IMR-90 (cell line): Measurements from ENCODE around the gene GOLGA6C. TPM values are rescaled to one million over a fixed set of nuclear protein-coding genes. Genes with fewer than 3 reads are reported as not detected.

Experiments used
- ATAC-seq: fragments of 200-7000 bp; cut with Tn5 transposase; 2 replicates; pipeline ENCODE4 v1.9.1; 2020; ENCODE audit warnings: low read depth, mild to moderate bottlenecking, moderate library complexity
- BruUV-seq: library from RNA; stranded (reverse); fragments of 400-500 nt; replicated peaks from 2 replicates; lab custom pipeline; 2021; lab: Mats Ljungman, UMichigan
- CTCF ChIA-PET: fragments of 300-600 bp; formaldehyde crosslinking; extraction: SDS; loops from one replicate; lab custom pipeline; 2021; ENCODE audit warnings: antibody characterized with exemption; lab: Yijun Ruan, JAX
- POLR2A ChIA-PET: fragments of 300-600 bp; sonication (Branson Sonifier 250); formaldehyde crosslinking; loops from one replicate; lab custom pipeline; 2022; ENCODE audit warnings: antibody characterized with exemption; ENCODE audit not compliant: unreplicated experiment; lab: Charles Lee
- DNase-seq: peaks from one replicate; pipeline ENCODE4 v3.0.0; 2013
- H2AFZ ChIP-seq: replicated peaks from 2 replicates; pipeline ENCODE3; 2013; ENCODE audit warnings: low read length, mild to moderate bottlenecking; ENCODE audit not compliant: poor library complexity
- H2AK5ac ChIP-seq: 2 replicates; pipeline ENCODE4 v1.6.1; 2013; ENCODE audit warnings: low read depth, low read length, inconsistent platforms
- H2AK9ac ChIP-seq: replicated peaks from 2 replicates; pipeline ENCODE3; 2013; ENCODE audit warnings: mild to moderate bottlenecking, low read depth, low read length, moderate library complexity; ENCODE audit not compliant: poor library complexity
- H2BK120ac ChIP-seq: 2 replicates; pipeline ENCODE4 v1.6.1; 2013; ENCODE audit warnings: low read depth, low read length, inconsistent platforms
- H2BK15ac ChIP-seq: 3 replicates; pipeline ENCODE4 v1.6.1; 2013; ENCODE audit warnings: low read depth, low read length, inconsistent platforms
- H2BK20ac ChIP-seq: 2 replicates; pipeline ENCODE4 v1.6.1; 2013; ENCODE audit warnings: low read depth, mild to moderate bottlenecking, inconsistent platforms, low read length, moderate library complexity
- H2BK5ac ChIP-seq: 2 replicates; pipeline ENCODE4 v1.6.1; 2013; ENCODE audit warnings: mild to moderate bottlenecking, low read depth, low read length, inconsistent platforms; ENCODE audit not compliant: poor library complexity, severe bottlenecking
- H3K14ac ChIP-seq: replicated peaks from 2 replicates; pipeline ENCODE4 v1.6.1; 2013; ENCODE audit warnings: low read depth, low read length, inconsistent platforms
- H3K18ac ChIP-seq: 2 replicates; pipeline ENCODE4 v1.6.1; 2013; ENCODE audit warnings: low read depth, low read length, control low read depth
- H3K23ac ChIP-seq: 2 replicates; pipeline ENCODE4 v1.6.1; 2013; ENCODE audit warnings: low read depth, low read length, inconsistent platforms
- H3K27ac ChIP-seq: 2 replicates; pipeline ENCODE4 v1.5.1; 2013; ENCODE audit warnings: mild to moderate bottlenecking, control low read depth, low read length; ENCODE audit not compliant: insufficient read depth
- H3K27me3 ChIP-seq: 2 replicates; pipeline ENCODE4 v1.6.1; 2013; ENCODE audit warnings: low read length; ENCODE audit not compliant: control insufficient read depth, insufficient read depth
- H3K36me3 ChIP-seq: 2 replicates; pipeline ENCODE4 v1.6.1; 2013; ENCODE audit warnings: low read length, mixed read lengths; ENCODE audit not compliant: control insufficient read depth, insufficient read depth
- H3K4ac ChIP-seq: 2 replicates; pipeline ENCODE4 v1.6.1; 2013; ENCODE audit warnings: low read depth, low read length, inconsistent platforms
- H3K4me1 ChIP-seq: 2 replicates; pipeline ENCODE4 v1.6.1; 2013; ENCODE audit warnings: low read length, mixed read lengths; ENCODE audit not compliant: control insufficient read depth, insufficient read depth
- H3K4me2 ChIP-seq: 2 replicates; pipeline ENCODE4 v1.6.1; 2013; ENCODE audit warnings: low read depth, mild to moderate bottlenecking, control low read depth, low read length, moderate library complexity
- H3K4me3 ChIP-seq: 2 replicates; pipeline ENCODE4 v1.5.1; 2013; ENCODE audit warnings: low read depth, mild to moderate bottlenecking, control low read depth, low read length, moderate library complexity; ENCODE audit not compliant: insufficient read depth
- H3K56ac ChIP-seq: 2 replicates; pipeline ENCODE4 v1.6.1; 2013; ENCODE audit warnings: low read length, inconsistent platforms; ENCODE audit not compliant: insufficient read depth; ENCODE audit errors: extremely low read depth
- H3K79me1 ChIP-seq, 2 experiments: 2 replicates each; pipeline ENCODE4 v1.6.1; 2013; ENCODE audit warnings: low read length in 2 of 2, inconsistent platforms in 1 of 2, low read depth in 1 of 2
- H3K9ac ChIP-seq: 2 replicates; pipeline ENCODE4 v1.6.1; 2013; ENCODE audit warnings: low read depth, low read length, control low read depth
- H3K9me1 ChIP-seq: 2 replicates; pipeline ENCODE4 v1.6.1; 2013; ENCODE audit warnings: low read length, inconsistent platforms; ENCODE audit not compliant: insufficient read depth
- H3K9me3 ChIP-seq: 2 replicates; pipeline ENCODE4 v1.6.1; 2013; ENCODE audit warnings: low read length; ENCODE audit not compliant: control insufficient read depth, insufficient read depth
- H4K20me1 ChIP-seq: 2 replicates; pipeline ENCODE4 v1.6.1; 2013; ENCODE audit warnings: low read length, inconsistent platforms; ENCODE audit not compliant: insufficient read depth
- H4K5ac ChIP-seq: 2 replicates; pipeline ENCODE4 v1.6.1; 2013; ENCODE audit warnings: mild to moderate bottlenecking, low read depth, low read length, control low read depth
- H4K8ac ChIP-seq, 2 experiments: 2 replicates each; pipeline ENCODE4 v1.6.1; 2013; ENCODE audit warnings: low read depth in 2 of 2, low read length in 2 of 2, control low read depth in 1 of 2, inconsistent platforms in 1 of 2
- H4K91ac ChIP-seq: 2 replicates; pipeline ENCODE4 v1.6.1; 2013; ENCODE audit warnings: low read depth, low read length, inconsistent platforms; ENCODE audit not compliant: insufficient read depth
- CEBPB ChIP-seq: IDR thresholded peaks from 2 replicates; pipeline ENCODE4 v1.6.1; 2012; ENCODE audit warnings: low read depth, low read length, improper control_type of control experiment
- CHD1 ChIP-seq: IDR thresholded peaks from 2 replicates; pipeline ENCODE4 v1.6.1; 2012; ENCODE audit warnings: low read depth, low read length, improper control_type of control experiment
- FOS ChIP-seq: fragments of 150-350 bp; IDR thresholded peaks from 2 replicates; pipeline ENCODE4 v1.6.1; 2016; ENCODE audit warnings: low read depth, low read length
- MAFK ChIP-seq: IDR thresholded peaks from 2 replicates; pipeline ENCODE4 v1.6.1; 2012; ENCODE audit warnings: low read depth, low read length, improper control_type of control experiment
- MAZ ChIP-seq: IDR thresholded peaks from 2 replicates; pipeline ENCODE4 v1.6.1; 2012; ENCODE audit warnings: low read depth, mild to moderate bottlenecking, low read length, improper control_type of control experiment, moderate library complexity, borderline replicate concordance
- POLR2A ChIP-seq: IDR thresholded peaks from 2 replicates; pipeline ENCODE4 v1.6.1; 2012; ENCODE audit warnings: mild to moderate bottlenecking, low read depth, low read length
- RAD21 ChIP-seq: IDR thresholded peaks from 2 replicates; pipeline ENCODE4 v1.6.1; 2012; ENCODE audit warnings: low read length, improper control_type of control experiment
- RCOR1 ChIP-seq: IDR thresholded peaks from 2 replicates; pipeline ENCODE4 v1.6.1; 2012; ENCODE audit warnings: mild to moderate bottlenecking, low read length, improper control_type of control experiment; ENCODE audit not compliant: insufficient replicate concordance
- RFX5 ChIP-seq: IDR thresholded peaks from 2 replicates; pipeline ENCODE4 v1.8.0; 2012; ENCODE audit warnings: low read depth, mild to moderate bottlenecking, low read length, moderate library complexity
- SMC3 ChIP-seq: fragments of 150-350 bp; IDR thresholded peaks from 2 replicates; pipeline ENCODE4 v1.6.1; 2016; ENCODE audit warnings: low read depth, mild to moderate bottlenecking, antibody characterized with exemption, low read length, moderate library complexity
- WGBS, 2 experiments: methylation state at CpG; one replicate each; pipeline versions ENCODE4 v1.1.5 to v1.1.7; 2013; ENCODE audit warnings: missing lambda C conversion rate in 2 of 2; ENCODE audit not compliant: insufficient read length in 1 of 2; ENCODE audit errors: extremely low coverage in 2 of 2; 5-methylcytosine and 5-hydroxymethylcytosine counted together
- dilution Hi-C: fragments of 300-500 bp; cut with HindIII; formaldehyde crosslinking; loops from one replicate; pipeline ENCODE4 v1.14.3; 2018; ENCODE audit warnings: low sequenced_read_pairs; ENCODE audit not compliant: unreplicated experiment
- in situ Hi-C: fragments of 300-500 bp; cut with MboI; formaldehyde crosslinking; loops from 3 replicates; pipeline ENCODE4 v1.14.3; 2019; ENCODE audit warnings: low sequenced_read_pairs, inconsistent platforms, mixed read lengths
- intact Hi-C: fragments of 100-400 bp; cut with micrococcal nuclease; formaldehyde crosslinking; loops from 2 replicates; pipeline ENCODE4 v1.10.0; 2022
- polyA plus RNA-seq, 3 experiments: library from polyadenylated mRNA; depleted of rRNA; stranded (reverse); fragments of >200 nt; gene quantifications; 2 replicates each; pipeline ENCODE4 v1.2.3, GENCODE V29; 2012; ENCODE audit warnings: low replicate concordance in 1 of 3
- total RNA-seq: library from RNA; depleted of rRNA; stranded (reverse); fragments of >200 nt; gene quantifications from 2 replicates; pipeline ENCODE4 v1.2.3, GENCODE V29; 2012
- TF ChIP-seq, protein P1 (sequence below): conservative IDR thresholded peaks from 2 replicates; pipeline ENCODE4 v1.5.1; 2012; ENCODE audit warnings: mild to moderate bottlenecking, low read depth, low read length, improper control_type of control experiment
- TF ChIP-seq, protein P2 (sequence below): fragments of 150-350 bp; IDR thresholded peaks from 2 replicates; pipeline ENCODE4 v1.6.1; 2017; ENCODE audit warnings: mild to moderate bottlenecking, antibody characterized with exemption, low read length, low read depth

Gene GOLGA6C
- total and polyA plus RNA-seq, 2 of the 4 experiments (the other 2 are of a cell fraction) = not detected

DNA sequence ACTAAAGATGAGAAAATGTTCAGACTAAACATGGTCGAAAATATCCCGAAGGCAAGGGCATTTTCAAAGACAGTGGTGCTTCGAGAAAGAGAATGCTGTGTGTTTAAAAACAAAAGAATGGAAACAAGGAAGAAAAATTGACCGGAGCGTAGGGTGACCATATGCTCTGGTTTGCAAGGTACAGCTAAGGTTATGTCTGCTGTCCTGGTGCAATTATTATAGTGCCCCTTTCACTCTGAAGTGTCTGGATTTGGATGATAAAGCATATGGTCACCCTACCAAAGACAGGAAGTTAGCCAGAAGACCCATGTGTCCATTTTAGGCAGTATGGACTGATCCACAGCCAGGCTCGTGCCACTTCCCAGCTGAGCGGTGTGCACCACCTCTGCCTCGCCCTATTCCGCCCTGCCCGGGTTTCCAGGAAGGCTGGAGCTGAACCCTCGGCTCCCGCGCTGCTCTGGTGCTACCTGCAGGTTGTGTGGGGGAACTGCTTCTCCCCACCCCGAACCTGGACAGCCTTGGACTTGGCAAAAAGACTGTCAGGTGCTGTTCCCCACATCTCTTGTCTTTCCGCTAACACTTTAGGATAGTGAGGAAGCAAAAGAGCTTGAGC, 49.8 kb downstream of the GOLGA6C start:
- ChIA-PET CTCF (no interaction called here), POLR2A (no interaction called here)
- H4K8ac ChIP-seq = no peak overlapping the region
- no peak overlapping the region for H2AK5ac ChIP-seq
- in situ Hi-C loops (no loop called here), dilution Hi-C loops (no loop called here), intact Hi-C loops (loop anchor here (10.0 kb wide), 2 partner anchors 63 to 283 kb away; partner anchors contain the start of gene PPCDC)
- H3K9me3 ChIP-seq = no peaks in the 10 kb centered on the region
- no peak overlapping the region for H3K4me3 ChIP-seq
- no peak overlapping the region for H3K9ac ChIP-seq
- H2AK9ac ChIP-seq = no peak overlapping the region
- no peaks in the 10 kb centered on the region for H4K20me1 ChIP-seq
- H3K27me3 ChIP-seq = peaks cover 49% of the 10 kb centered on the region
- WGBS, 2 experiments = 15% methylated on average over 10 of the region's 15 CpGs; no CpG with 5 or more reads in 1 of the 2 experiments
- H3K23ac ChIP-seq = no peak overlapping the region
- no peak overlapping the region for H3K56ac ChIP-seq
- H3K36me3 ChIP-seq = no peaks in the 10 kb centered on the region
- no peak overlapping the region for H3K4me2 ChIP-seq
- no peak overlapping the region for H3K18ac ChIP-seq
- H3K27ac ChIP-seq = no peak overlapping the region
- no peaks in the 10 kb centered on the region for H3K4me1 ChIP-seq
- H2BK20ac ChIP-seq = no peak overlapping the region
- no peak overlapping the region for H2BK15ac ChIP-seq
- TF ChIP-seq RFX5 (no peak), POLR2A (no peak), RCOR1 (no peak), FOS (no peak), MAZ (no peak), MAFK (no peak), SMC3 (no peak), CHD1 (no peak), CEBPB (no peak), RAD21 (peak; percentile 42)
- TF ChIP-seq, protein P1, sequence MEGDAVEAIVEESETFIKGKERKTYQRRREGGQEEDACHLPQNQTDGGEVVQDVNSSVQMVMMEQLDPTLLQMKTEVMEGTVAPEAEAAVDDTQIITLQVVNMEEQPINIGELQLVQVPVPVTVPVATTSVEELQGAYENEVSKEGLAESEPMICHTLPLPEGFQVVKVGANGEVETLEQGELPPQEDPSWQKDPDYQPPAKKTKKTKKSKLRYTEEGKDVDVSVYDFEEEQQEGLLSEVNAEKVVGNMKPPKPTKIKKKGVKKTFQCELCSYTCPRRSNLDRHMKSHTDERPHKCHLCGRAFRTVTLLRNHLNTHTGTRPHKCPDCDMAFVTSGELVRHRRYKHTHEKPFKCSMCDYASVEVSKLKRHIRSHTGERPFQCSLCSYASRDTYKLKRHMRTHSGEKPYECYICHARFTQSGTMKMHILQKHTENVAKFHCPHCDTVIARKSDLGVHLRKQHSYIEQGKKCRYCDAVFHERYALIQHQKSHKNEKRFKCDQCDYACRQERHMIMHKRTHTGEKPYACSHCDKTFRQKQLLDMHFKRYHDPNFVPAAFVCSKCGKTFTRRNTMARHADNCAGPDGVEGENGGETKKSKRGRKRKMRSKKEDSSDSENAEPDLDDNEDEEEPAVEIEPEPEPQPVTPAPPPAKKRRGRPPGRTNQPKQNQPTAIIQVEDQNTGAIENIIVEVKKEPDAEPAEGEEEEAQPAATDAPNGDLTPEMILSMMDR = 0 out of 2 replicates have a peak, but pooled peaks have one; percentile 20
- TF ChIP-seq, protein P2, sequence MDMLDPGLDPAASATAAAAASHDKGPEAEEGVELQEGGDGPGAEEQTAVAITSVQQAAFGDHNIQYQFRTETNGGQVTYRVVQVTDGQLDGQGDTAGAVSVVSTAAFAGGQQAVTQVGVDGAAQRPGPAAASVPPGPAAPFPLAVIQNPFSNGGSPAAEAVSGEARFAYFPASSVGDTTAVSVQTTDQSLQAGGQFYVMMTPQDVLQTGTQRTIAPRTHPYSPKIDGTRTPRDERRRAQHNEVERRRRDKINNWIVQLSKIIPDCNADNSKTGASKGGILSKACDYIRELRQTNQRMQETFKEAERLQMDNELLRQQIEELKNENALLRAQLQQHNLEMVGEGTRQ = no peak
- no peak overlapping the region for H3K4ac ChIP-seq
- H2BK120ac ChIP-seq = no peak overlapping the region
- ATAC-seq (peak; percentile 63), DNase-seq (no peak)
- no peak overlapping the region for H4K5ac ChIP-seq
- no peak overlapping the region for H3K14ac ChIP-seq
- no peak overlapping the region for H2BK5ac ChIP-seq
- no TSS peak for BruUV-seq
- H3K9me1 ChIP-seq = no peaks in the 10 kb centered on the region
- H2AFZ ChIP-seq = peak overlapping the region; percentile 14
- H4K91ac ChIP-seq = no peak overlapping the region
- H3K79me1 ChIP-seq = no peaks in the 10 kb centered on the region
